Brain microvascular endothelial cell (primary cell): Measurements from ENCODE around the gene DPF3.

ENCODE experiments used
- DNase-seq: peaks from one replicate; pipeline ENCODE4 v3.0.0-alpha.2; 2020
- H3K27ac ChIP-seq: fragments of 250-450 bp; sonication (Bioruptor Pico); 2 replicates; pipeline ENCODE4 v1.5.1; 2020; ENCODE audit warnings: mild to moderate bottlenecking, moderate library complexity
- H3K27me3 ChIP-seq: fragments of 250-450 bp; sonication (Bioruptor Pico); replicated peaks from 2 replicates; pipeline ENCODE4 v1.5.1; 2020; ENCODE audit warnings: mild to moderate bottlenecking
- H3K36me3 ChIP-seq: fragments of 250-450 bp; sonication (Bioruptor Pico); replicated peaks from 2 replicates; pipeline ENCODE4 v1.5.1; 2020; ENCODE audit warnings: mild to moderate bottlenecking
- H3K4me3 ChIP-seq: 2 replicates; pipeline ENCODE4 v1.5.1; 2011; ENCODE audit warnings: low read depth, mild to moderate bottlenecking, control low read depth, low read length, moderate library complexity
- in situ Hi-C: cut with HindIII; loops from 2 replicates; pipeline ENCODE4 v1.10.0; 2017; ENCODE audit warnings: low sequenced_read_pairs, low pct_ligation_motif_present
- TF ChIP-seq, protein P1 (sequence below): IDR thresholded peaks from 2 replicates; pipeline ENCODE4 v1.5.1; 2011; ENCODE audit warnings: low read depth, mild to moderate bottlenecking, moderate library complexity, low read length, control low read depth, inconsistent platforms; ENCODE audit errors: missing control alignments

The DPF3 gene

DNA sequence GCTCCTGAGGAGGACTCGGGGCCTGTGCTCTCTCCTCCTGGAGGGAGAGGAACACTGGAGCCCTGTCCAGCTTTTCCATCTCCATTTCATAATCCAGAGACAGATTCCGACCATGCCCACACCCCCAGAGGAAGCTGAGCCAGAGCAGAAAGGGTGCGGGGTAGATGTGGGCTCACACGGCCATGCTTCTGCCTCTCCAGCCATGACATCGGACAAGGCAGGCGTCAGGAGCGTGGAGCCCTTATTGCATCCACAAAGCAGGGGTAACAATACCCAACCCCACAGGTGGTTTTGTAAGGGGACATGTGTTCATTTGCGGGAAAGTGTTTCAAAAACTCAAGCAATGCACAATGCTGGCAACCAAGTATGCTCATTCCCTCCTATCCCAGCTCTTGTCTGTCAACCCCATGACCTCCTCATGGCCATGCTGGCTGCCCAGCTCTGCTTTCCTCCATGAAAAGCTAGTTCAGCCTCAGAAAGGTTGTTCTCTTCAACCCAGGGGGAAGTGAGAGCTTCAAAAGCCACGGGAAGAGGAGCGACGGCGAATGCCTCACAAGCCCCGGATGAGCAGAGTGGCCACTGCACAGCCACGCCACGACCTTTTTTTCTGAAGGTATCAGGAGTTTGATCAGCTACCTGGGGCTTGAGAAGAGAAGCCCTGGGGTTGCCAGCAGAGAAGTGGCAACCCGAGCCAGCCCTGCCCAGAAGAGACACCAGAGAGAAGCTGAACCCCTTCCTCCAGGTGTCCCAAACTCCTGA, 161.7 kb downstream of the DPF3 start:
- no peak overlapping the region for H3K27ac ChIP-seq
- TF ChIP-seq, protein P1, sequence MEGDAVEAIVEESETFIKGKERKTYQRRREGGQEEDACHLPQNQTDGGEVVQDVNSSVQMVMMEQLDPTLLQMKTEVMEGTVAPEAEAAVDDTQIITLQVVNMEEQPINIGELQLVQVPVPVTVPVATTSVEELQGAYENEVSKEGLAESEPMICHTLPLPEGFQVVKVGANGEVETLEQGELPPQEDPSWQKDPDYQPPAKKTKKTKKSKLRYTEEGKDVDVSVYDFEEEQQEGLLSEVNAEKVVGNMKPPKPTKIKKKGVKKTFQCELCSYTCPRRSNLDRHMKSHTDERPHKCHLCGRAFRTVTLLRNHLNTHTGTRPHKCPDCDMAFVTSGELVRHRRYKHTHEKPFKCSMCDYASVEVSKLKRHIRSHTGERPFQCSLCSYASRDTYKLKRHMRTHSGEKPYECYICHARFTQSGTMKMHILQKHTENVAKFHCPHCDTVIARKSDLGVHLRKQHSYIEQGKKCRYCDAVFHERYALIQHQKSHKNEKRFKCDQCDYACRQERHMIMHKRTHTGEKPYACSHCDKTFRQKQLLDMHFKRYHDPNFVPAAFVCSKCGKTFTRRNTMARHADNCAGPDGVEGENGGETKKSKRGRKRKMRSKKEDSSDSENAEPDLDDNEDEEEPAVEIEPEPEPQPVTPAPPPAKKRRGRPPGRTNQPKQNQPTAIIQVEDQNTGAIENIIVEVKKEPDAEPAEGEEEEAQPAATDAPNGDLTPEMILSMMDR, result no peak
- H3K36me3 ChIP-seq, result peaks cover 12% of the 10 kb centered on the region
- DNase-seq, result no peak
- no peak overlapping the region for H3K4me3 ChIP-seq
- H3K27me3 ChIP-seq, result no peaks in the 10 kb centered on the region
- in situ Hi-C loops, result no loop called here

DNA sequence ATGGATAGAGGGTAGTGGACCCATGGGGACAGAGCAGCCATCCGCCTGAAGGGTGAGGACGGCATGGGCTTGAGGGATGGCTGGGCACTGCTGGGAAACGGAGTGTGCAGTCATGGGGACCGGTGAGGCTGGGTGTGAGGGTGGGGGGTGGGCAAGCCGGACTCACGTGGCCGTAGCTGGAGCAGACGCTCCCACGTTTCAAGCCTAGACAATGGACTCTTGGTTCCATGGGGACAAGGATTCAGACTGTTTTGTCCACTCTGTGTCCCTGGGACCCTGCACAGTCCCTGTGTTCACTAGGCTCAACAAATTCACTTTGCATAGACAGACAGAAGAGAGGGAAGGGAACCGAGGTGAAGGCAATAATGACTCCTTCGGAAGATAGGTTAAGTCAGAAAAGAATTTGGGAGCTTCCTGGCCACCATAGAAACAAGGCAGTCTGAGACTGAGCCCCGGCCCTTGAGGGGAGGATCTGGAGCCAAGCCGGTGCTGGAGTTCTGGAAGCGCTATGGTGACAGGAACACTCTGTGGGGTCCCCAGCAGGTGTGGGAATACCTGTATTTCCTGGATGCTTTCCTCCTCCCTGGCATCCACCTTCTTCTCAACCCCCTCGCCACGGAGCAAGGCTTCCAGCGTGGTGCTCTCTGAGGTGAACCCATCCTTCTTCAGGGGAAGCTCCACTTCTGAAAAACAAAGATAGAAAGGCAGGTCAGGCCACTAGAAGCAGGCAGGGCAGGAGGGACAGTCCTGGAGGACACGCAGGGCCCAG, 162.5 kb downstream of the DPF3 start:
- Histone ChIP-seq H3K4me3 (no peak overlapping the region), H3K36me3 (peaks cover 12% of the 10 kb centered on the region), H3K27me3 (no peaks in the 10 kb centered on the region), H3K27ac (no peak overlapping the region)
- TF ChIP-seq, protein P1, result no peak
- in situ Hi-C loops, result no loop called here
- DNase-seq, result no peak

DNA sequence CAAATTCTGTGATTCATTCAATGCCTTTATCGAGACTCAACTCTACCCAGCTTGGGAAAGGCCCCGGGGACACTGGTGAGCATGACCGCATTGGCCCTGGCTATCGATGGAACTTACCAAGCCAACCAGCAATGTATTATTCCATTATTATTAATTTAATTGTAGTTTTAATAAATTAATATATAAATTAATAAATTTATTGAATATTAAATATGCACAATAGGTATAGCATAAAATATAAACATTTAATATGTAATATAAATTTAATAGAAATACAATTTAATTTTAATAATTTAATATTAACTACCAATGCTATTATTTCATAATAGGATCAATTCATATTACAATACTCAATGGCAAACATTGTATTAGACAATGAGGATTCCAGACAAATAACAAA, 163.4 kb downstream of the DPF3 start:
- TF ChIP-seq, protein P1, result no peak
- in situ Hi-C loops, result no loop called here
- peaks cover 12% of the 10 kb centered on the region for H3K36me3 ChIP-seq

DNA sequence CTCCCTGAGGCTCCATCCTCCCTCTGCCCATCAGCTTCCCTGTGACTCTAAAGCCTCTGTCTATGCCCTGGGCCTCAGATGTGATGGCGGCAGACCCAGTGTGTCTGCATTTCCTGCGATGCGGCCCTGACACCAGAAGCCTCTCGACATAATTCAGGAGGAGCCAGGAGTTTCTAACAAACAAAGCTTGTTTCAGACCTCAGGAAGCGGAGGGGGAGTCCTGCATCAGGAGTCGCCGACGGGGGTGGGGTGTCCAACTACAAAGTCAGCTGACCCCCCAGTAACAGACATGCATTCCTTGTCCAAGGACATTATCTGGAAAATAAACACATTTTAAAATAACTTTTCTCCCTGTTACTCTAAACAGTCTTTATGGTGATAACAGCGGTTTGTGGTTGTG, 167.5 kb downstream of the DPF3 start:
- DNase-seq, result peak; percentile 35
- Histone ChIP-seq H3K27ac (no peak overlapping the region), H3K36me3 (peaks cover 11% of the 10 kb centered on the region), H3K4me3 (no peak overlapping the region), H3K27me3 (no peaks in the 10 kb centered on the region)
- TF ChIP-seq, protein P1, result no peak
- in situ Hi-C loops, result no loop called here

More for the DNA sequence above, 163.4 kb downstream of the DPF3 start:
- no peak for DNase-seq
- no peak overlapping the region for H3K27ac ChIP-seq
- H3K27me3 ChIP-seq, result no peaks in the 10 kb centered on the region
- H3K4me3 ChIP-seq, result no peak overlapping the region

DNA sequence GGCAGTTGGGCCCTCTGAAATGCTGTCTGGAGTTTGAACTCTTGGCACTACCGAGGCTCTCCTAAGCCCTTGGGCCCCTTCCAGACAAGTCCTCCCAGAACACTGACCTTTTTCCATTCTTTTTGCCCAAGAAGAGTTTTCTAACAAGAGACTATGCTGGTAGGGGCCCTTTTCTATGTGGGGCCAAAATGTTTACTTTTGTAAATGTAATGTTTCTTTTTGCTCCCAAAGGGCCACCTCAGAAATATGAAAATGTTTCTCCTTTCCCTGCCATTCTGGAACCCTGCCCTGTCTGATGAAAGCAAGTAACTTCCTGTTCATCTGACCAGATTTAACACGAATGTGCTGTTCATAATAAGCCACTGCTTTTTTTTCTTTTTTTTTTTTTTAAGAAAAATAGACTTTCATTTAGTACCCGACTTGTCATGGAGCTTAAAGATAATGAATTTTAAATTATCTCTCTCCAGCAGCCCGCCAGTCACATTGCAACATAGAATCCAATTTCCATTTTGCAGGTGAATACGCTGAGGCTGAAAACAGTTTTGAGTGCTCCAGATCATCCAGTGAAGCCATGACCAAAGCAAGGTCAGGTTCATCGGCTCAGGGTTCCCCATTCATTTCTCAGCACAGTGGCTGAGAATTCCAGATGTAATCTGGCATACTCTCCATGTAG, 169.9 kb downstream of the DPF3 start:
- no peak overlapping the region for H3K4me3 ChIP-seq
- H3K27me3 ChIP-seq, result no peaks in the 10 kb centered on the region
- no peaks in the 10 kb centered on the region for H3K36me3 ChIP-seq
- in situ Hi-C loops, result no loop called here
- H3K27ac ChIP-seq, result no peak overlapping the region
- no peak for DNase-seq
- TF ChIP-seq, protein P1, result no peak
